ENCODE data around the gene SH3GL2.

DNA sequence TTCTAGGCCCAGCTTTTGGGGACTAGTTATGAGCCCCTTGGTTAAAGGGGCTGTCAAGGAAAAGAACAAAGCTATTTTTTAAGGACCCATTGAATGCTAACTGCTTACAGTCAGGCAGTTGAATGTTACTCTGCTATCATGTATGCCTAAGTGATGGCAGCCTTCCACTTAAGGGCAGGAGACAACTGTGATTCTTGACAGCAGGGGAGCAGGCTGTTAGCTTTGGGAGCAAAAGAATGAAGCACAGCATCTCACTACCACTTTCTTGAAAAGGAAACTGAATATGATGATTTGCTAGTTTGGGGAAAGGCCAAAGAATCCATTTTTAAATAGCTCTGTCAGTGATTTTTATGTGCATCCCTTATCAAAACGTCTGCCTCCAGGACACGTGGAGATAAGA lies 221.6 kb downstream of the SH3GL2 start:
- TF ChIP-seq, protein P1, sequence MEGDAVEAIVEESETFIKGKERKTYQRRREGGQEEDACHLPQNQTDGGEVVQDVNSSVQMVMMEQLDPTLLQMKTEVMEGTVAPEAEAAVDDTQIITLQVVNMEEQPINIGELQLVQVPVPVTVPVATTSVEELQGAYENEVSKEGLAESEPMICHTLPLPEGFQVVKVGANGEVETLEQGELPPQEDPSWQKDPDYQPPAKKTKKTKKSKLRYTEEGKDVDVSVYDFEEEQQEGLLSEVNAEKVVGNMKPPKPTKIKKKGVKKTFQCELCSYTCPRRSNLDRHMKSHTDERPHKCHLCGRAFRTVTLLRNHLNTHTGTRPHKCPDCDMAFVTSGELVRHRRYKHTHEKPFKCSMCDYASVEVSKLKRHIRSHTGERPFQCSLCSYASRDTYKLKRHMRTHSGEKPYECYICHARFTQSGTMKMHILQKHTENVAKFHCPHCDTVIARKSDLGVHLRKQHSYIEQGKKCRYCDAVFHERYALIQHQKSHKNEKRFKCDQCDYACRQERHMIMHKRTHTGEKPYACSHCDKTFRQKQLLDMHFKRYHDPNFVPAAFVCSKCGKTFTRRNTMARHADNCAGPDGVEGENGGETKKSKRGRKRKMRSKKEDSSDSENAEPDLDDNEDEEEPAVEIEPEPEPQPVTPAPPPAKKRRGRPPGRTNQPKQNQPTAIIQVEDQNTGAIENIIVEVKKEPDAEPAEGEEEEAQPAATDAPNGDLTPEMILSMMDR (optimal IDR thresholded peaks at IDR 0.05 in 1 of 3, IDR thresholded peaks at IDR 0.05 in 1 of 3, conservative IDR thresholded peaks at IDR 0.05 in 1 of 3; ENCODE audit: extremely low read depth in 1 of 3, insufficient read depth in 2 of 3, low read length in 3 of 3), result no peak
- no peak for TF ChIP-seq EZH2 (IDR thresholded peaks at IDR 0.05; ENCODE audit: low read length)
